SH-SY5Y (cell line): ENCODE data around the gene MSL1.

ENCODE experiments used
- GATA2 ChIP-seq: IDR thresholded peaks from 2 replicates; pipeline ENCODE4 v1.6.1; 2011; ENCODE audit warnings: mild to moderate bottlenecking, low read depth, low read length
- GATA3 ChIP-seq: IDR thresholded peaks from 2 replicates; pipeline ENCODE4 v1.6.1; 2011; ENCODE audit warnings: low read depth, mild to moderate bottlenecking, low read length, moderate library complexity

GRCh38 chr17:40105861-40106759, 15.7 kb upstream of the MSL1 start:
- TF ChIP-seq GATA2 (no peak), GATA3 (no peak)
